IMR-90 (cell line): ENCODE data around the gene NOS1AP. TPM values are rescaled to one million over a fixed set of nuclear protein-coding genes. Genes with fewer than 3 reads are reported as not detected.

Experiments used
- ATAC-seq: fragments of 200-7000 bp; cut with Tn5 transposase; 2 replicates; pipeline ENCODE4 v1.9.1; 2020; ENCODE audit warnings: low read depth, mild to moderate bottlenecking, moderate library complexity
- BruUV-seq: library from RNA; stranded (reverse); fragments of 400-500 nt; replicated peaks from 2 replicates; lab custom pipeline; 2021; lab: Mats Ljungman, UMichigan
- CTCF ChIA-PET: fragments of 300-600 bp; formaldehyde crosslinking; extraction: SDS; loops from one replicate; lab custom pipeline; 2021; ENCODE audit warnings: antibody characterized with exemption; lab: Yijun Ruan, JAX
- POLR2A ChIA-PET: fragments of 300-600 bp; sonication (Branson Sonifier 250); formaldehyde crosslinking; loops from one replicate; lab custom pipeline; 2022; ENCODE audit warnings: antibody characterized with exemption; ENCODE audit not compliant: unreplicated experiment; lab: Charles Lee
- DNase-seq: peaks from one replicate; pipeline ENCODE4 v3.0.0; 2013
- H2AFZ ChIP-seq: replicated peaks from 2 replicates; pipeline ENCODE3; 2013; ENCODE audit warnings: low read length, mild to moderate bottlenecking; ENCODE audit not compliant: poor library complexity
- H2AK5ac ChIP-seq: 2 replicates; pipeline ENCODE4 v1.6.1; 2013; ENCODE audit warnings: low read depth, low read length, inconsistent platforms
- H2AK9ac ChIP-seq: replicated peaks from 2 replicates; pipeline ENCODE3; 2013; ENCODE audit warnings: mild to moderate bottlenecking, low read depth, low read length, moderate library complexity; ENCODE audit not compliant: poor library complexity
- H2BK120ac ChIP-seq: 2 replicates; pipeline ENCODE4 v1.6.1; 2013; ENCODE audit warnings: low read depth, low read length, inconsistent platforms
- H2BK15ac ChIP-seq: 3 replicates; pipeline ENCODE4 v1.6.1; 2013; ENCODE audit warnings: low read depth, low read length, inconsistent platforms
- H2BK20ac ChIP-seq: 2 replicates; pipeline ENCODE4 v1.6.1; 2013; ENCODE audit warnings: low read depth, mild to moderate bottlenecking, inconsistent platforms, low read length, moderate library complexity
- H2BK5ac ChIP-seq: 2 replicates; pipeline ENCODE4 v1.6.1; 2013; ENCODE audit warnings: mild to moderate bottlenecking, low read depth, low read length, inconsistent platforms; ENCODE audit not compliant: poor library complexity, severe bottlenecking
- H3K14ac ChIP-seq: replicated peaks from 2 replicates; pipeline ENCODE4 v1.6.1; 2013; ENCODE audit warnings: low read depth, low read length, inconsistent platforms
- H3K18ac ChIP-seq: 2 replicates; pipeline ENCODE4 v1.6.1; 2013; ENCODE audit warnings: low read depth, low read length, control low read depth
- H3K23ac ChIP-seq: 2 replicates; pipeline ENCODE4 v1.6.1; 2013; ENCODE audit warnings: low read depth, low read length, inconsistent platforms
- H3K27ac ChIP-seq: 2 replicates; pipeline ENCODE4 v1.5.1; 2013; ENCODE audit warnings: mild to moderate bottlenecking, control low read depth, low read length; ENCODE audit not compliant: insufficient read depth
- H3K27me3 ChIP-seq: 2 replicates; pipeline ENCODE4 v1.6.1; 2013; ENCODE audit warnings: low read length; ENCODE audit not compliant: control insufficient read depth, insufficient read depth
- H3K36me3 ChIP-seq: 2 replicates; pipeline ENCODE4 v1.6.1; 2013; ENCODE audit warnings: low read length, mixed read lengths; ENCODE audit not compliant: control insufficient read depth, insufficient read depth
- H3K4ac ChIP-seq: 2 replicates; pipeline ENCODE4 v1.6.1; 2013; ENCODE audit warnings: low read depth, low read length, inconsistent platforms
- H3K4me1 ChIP-seq: 2 replicates; pipeline ENCODE4 v1.6.1; 2013; ENCODE audit warnings: low read length, mixed read lengths; ENCODE audit not compliant: control insufficient read depth, insufficient read depth
- H3K4me2 ChIP-seq: 2 replicates; pipeline ENCODE4 v1.6.1; 2013; ENCODE audit warnings: low read depth, mild to moderate bottlenecking, control low read depth, low read length, moderate library complexity
- H3K4me3 ChIP-seq: 2 replicates; pipeline ENCODE4 v1.5.1; 2013; ENCODE audit warnings: low read depth, mild to moderate bottlenecking, control low read depth, low read length, moderate library complexity; ENCODE audit not compliant: insufficient read depth
- H3K56ac ChIP-seq: 2 replicates; pipeline ENCODE4 v1.6.1; 2013; ENCODE audit warnings: low read length, inconsistent platforms; ENCODE audit not compliant: insufficient read depth; ENCODE audit errors: extremely low read depth
- H3K79me1 ChIP-seq, 2 experiments: 2 replicates each; pipeline ENCODE4 v1.6.1; 2013; ENCODE audit warnings: low read length in 2 of 2, inconsistent platforms in 1 of 2, low read depth in 1 of 2
- H3K9ac ChIP-seq: 2 replicates; pipeline ENCODE4 v1.6.1; 2013; ENCODE audit warnings: low read depth, low read length, control low read depth
- H3K9me1 ChIP-seq: 2 replicates; pipeline ENCODE4 v1.6.1; 2013; ENCODE audit warnings: low read length, inconsistent platforms; ENCODE audit not compliant: insufficient read depth
- H3K9me3 ChIP-seq: 2 replicates; pipeline ENCODE4 v1.6.1; 2013; ENCODE audit warnings: low read length; ENCODE audit not compliant: control insufficient read depth, insufficient read depth
- H4K20me1 ChIP-seq: 2 replicates; pipeline ENCODE4 v1.6.1; 2013; ENCODE audit warnings: low read length, inconsistent platforms; ENCODE audit not compliant: insufficient read depth
- H4K5ac ChIP-seq: 2 replicates; pipeline ENCODE4 v1.6.1; 2013; ENCODE audit warnings: mild to moderate bottlenecking, low read depth, low read length, control low read depth
- H4K8ac ChIP-seq, 2 experiments: 2 replicates each; pipeline ENCODE4 v1.6.1; 2013; ENCODE audit warnings: low read depth in 2 of 2, low read length in 2 of 2, control low read depth in 1 of 2, inconsistent platforms in 1 of 2
- H4K91ac ChIP-seq: 2 replicates; pipeline ENCODE4 v1.6.1; 2013; ENCODE audit warnings: low read depth, low read length, inconsistent platforms; ENCODE audit not compliant: insufficient read depth
- BHLHE40 ChIP-seq: fragments of 150-350 bp; IDR thresholded peaks from 2 replicates; pipeline ENCODE4 v1.6.1; 2016; ENCODE audit warnings: mild to moderate bottlenecking, low read depth, low read length
- CEBPB ChIP-seq: IDR thresholded peaks from 2 replicates; pipeline ENCODE4 v1.6.1; 2012; ENCODE audit warnings: low read depth, low read length, improper control_type of control experiment
- CHD1 ChIP-seq: IDR thresholded peaks from 2 replicates; pipeline ENCODE4 v1.6.1; 2012; ENCODE audit warnings: low read depth, low read length, improper control_type of control experiment
- CTCF ChIP-seq: conservative IDR thresholded peaks from 2 replicates; pipeline ENCODE4 v1.5.1; 2012; ENCODE audit warnings: mild to moderate bottlenecking, low read depth, low read length, improper control_type of control experiment
- ELK1 ChIP-seq: fragments of 150-350 bp; IDR thresholded peaks from 2 replicates; pipeline ENCODE4 v1.6.1; 2016; ENCODE audit warnings: low read depth, mild to moderate bottlenecking, low read length, moderate library complexity, borderline replicate concordance
- FOS ChIP-seq: fragments of 150-350 bp; IDR thresholded peaks from 2 replicates; pipeline ENCODE4 v1.6.1; 2016; ENCODE audit warnings: low read depth, low read length
- MAFK ChIP-seq: IDR thresholded peaks from 2 replicates; pipeline ENCODE4 v1.6.1; 2012; ENCODE audit warnings: low read depth, low read length, improper control_type of control experiment
- MAZ ChIP-seq: IDR thresholded peaks from 2 replicates; pipeline ENCODE4 v1.6.1; 2012; ENCODE audit warnings: low read depth, mild to moderate bottlenecking, low read length, improper control_type of control experiment, moderate library complexity, borderline replicate concordance
- MXI1 ChIP-seq: IDR thresholded peaks from 2 replicates; pipeline ENCODE4 v1.6.1; 2012; ENCODE audit warnings: low read depth, mild to moderate bottlenecking, low read length, moderate library complexity, borderline replicate concordance
- NFE2L2 ChIP-seq: fragments of 150-350 bp; IDR thresholded peaks from 2 replicates; pipeline ENCODE4 v1.6.1; 2016; ENCODE audit warnings: low read depth, mild to moderate bottlenecking, low read length
- POLR2A ChIP-seq: IDR thresholded peaks from 2 replicates; pipeline ENCODE4 v1.6.1; 2012; ENCODE audit warnings: mild to moderate bottlenecking, low read depth, low read length
- RAD21 ChIP-seq: IDR thresholded peaks from 2 replicates; pipeline ENCODE4 v1.6.1; 2012; ENCODE audit warnings: low read length, improper control_type of control experiment
- RCOR1 ChIP-seq: IDR thresholded peaks from 2 replicates; pipeline ENCODE4 v1.6.1; 2012; ENCODE audit warnings: mild to moderate bottlenecking, low read length, improper control_type of control experiment; ENCODE audit not compliant: insufficient replicate concordance
- RFX5 ChIP-seq: IDR thresholded peaks from 2 replicates; pipeline ENCODE4 v1.8.0; 2012; ENCODE audit warnings: low read depth, mild to moderate bottlenecking, low read length, moderate library complexity
- SMC3 ChIP-seq: fragments of 150-350 bp; IDR thresholded peaks from 2 replicates; pipeline ENCODE4 v1.6.1; 2016; ENCODE audit warnings: low read depth, mild to moderate bottlenecking, antibody characterized with exemption, low read length, moderate library complexity
- USF2 ChIP-seq: fragments of 150-350 bp; IDR thresholded peaks from 2 replicates; pipeline ENCODE4 v1.6.1; 2017; ENCODE audit warnings: mild to moderate bottlenecking, antibody characterized with exemption, low read length, low read depth
- WGBS, 2 experiments: methylation state at CpG; one replicate each; pipeline versions ENCODE4 v1.1.5 to v1.1.7; 2013; ENCODE audit warnings: missing lambda C conversion rate in 2 of 2; ENCODE audit not compliant: insufficient read length in 1 of 2; ENCODE audit errors: extremely low coverage in 2 of 2; 5-methylcytosine and 5-hydroxymethylcytosine counted together
- dilution Hi-C: fragments of 300-500 bp; cut with HindIII; formaldehyde crosslinking; loops from one replicate; pipeline ENCODE4 v1.14.3; 2018; ENCODE audit warnings: low sequenced_read_pairs; ENCODE audit not compliant: unreplicated experiment
- in situ Hi-C: fragments of 300-500 bp; cut with MboI; formaldehyde crosslinking; loops from 3 replicates; pipeline ENCODE4 v1.14.3; 2019; ENCODE audit warnings: low sequenced_read_pairs, inconsistent platforms, mixed read lengths
- intact Hi-C: fragments of 100-400 bp; cut with micrococcal nuclease; formaldehyde crosslinking; loops from 2 replicates; pipeline ENCODE4 v1.10.0; 2022
- polyA plus RNA-seq, 3 experiments: library from polyadenylated mRNA; depleted of rRNA; stranded (reverse); fragments of >200 nt; gene quantifications; 2 replicates each; pipeline ENCODE4 v1.2.3, GENCODE V29; 2012; ENCODE audit warnings: low replicate concordance in 1 of 3
- total RNA-seq: library from RNA; depleted of rRNA; stranded (reverse); fragments of >200 nt; gene quantifications from 2 replicates; pipeline ENCODE4 v1.2.3, GENCODE V29; 2012

NOS1AP gene
- total and polyA plus RNA-seq, 2 of the 4 experiments (the other 2 are of a cell fraction) = 0.18 to 0.19 TPM

- H3K4ac ChIP-seq = no peak overlapping the region
- no peaks in the 10 kb centered on the region for H3K9me3 ChIP-seq
- no peaks in the 10 kb centered on the region for H3K9me1 ChIP-seq
- intact Hi-C loops = no loop called here
- H3K18ac ChIP-seq = no peak overlapping the region
- in situ Hi-C loops = loop anchor here (25.0 kb wide), 1 partner anchor 447 kb away; no protein-coding TSS in a partner anchor
- no peak overlapping the region for H2BK15ac ChIP-seq
- H2BK5ac ChIP-seq = no peak overlapping the region
- DNase-seq = no peak
- H3K27ac ChIP-seq = no peak overlapping the region
- no peaks in the 10 kb centered on the region for H3K36me3 ChIP-seq
- H3K4me1 ChIP-seq = no peaks in the 10 kb centered on the region
- no peak overlapping the region for H3K23ac ChIP-seq
- no peak overlapping the region for H4K5ac ChIP-seq
- H4K8ac ChIP-seq = no peak overlapping the region
- H2AFZ ChIP-seq = no peak overlapping the region
- no peak overlapping the region for H3K9ac ChIP-seq
- H2BK20ac ChIP-seq = no peak overlapping the region
- no peaks in the 10 kb centered on the region for H4K20me1 ChIP-seq
- H2AK5ac ChIP-seq = no peak overlapping the region
- ATAC-seq = no peak
- TF ChIP-seq POLR2A = no peak
- no peak for TF ChIP-seq MAZ
- no peak for TF ChIP-seq BHLHE40
- TF ChIP-seq USF2 = no peak
- TF ChIP-seq ELK1 = no peak
- TF ChIP-seq RFX5 = no peak
- TF ChIP-seq MXI1 = no peak
- TF ChIP-seq CHD1 = no peak
- TF ChIP-seq CTCF = no peak
- TF ChIP-seq MAFK = no peak
- TF ChIP-seq CEBPB = no peak
- no peak for TF ChIP-seq SMC3
- TF ChIP-seq RAD21 = no peak
- no peak for TF ChIP-seq RCOR1
- no peak for TF ChIP-seq FOS
- no peak for TF ChIP-seq NFE2L2
- 30% methylated on average over 1 of the region's 1 CpG; no CpG with 5 or more reads in 1 of the 2 experiments for WGBS, 2 experiments
- no peak overlapping the region for H2AK9ac ChIP-seq
- peaks cover 5% of the 10 kb centered on the region for H3K27me3 ChIP-seq
- no peak overlapping the region for H2BK120ac ChIP-seq
- H4K91ac ChIP-seq = no peak overlapping the region
- no peak overlapping the region for H3K14ac ChIP-seq
- ChIA-PET POLR2A (no interaction called here), CTCF (no interaction called here)
- no peaks in the 10 kb centered on the region for H3K79me1 ChIP-seq
- dilution Hi-C loops = no loop called here
- BruUV-seq = no TSS peak
- H3K4me2 ChIP-seq = no peak overlapping the region
- no peak overlapping the region for H3K56ac ChIP-seq
- no peak overlapping the region for H3K4me3 ChIP-seq
Measured at GRCh38 chr1:162233937-162234336, 164.4 kb downstream of the NOS1AP start.
